KOPT-K1 (cell line): ENCODE measurements around the gene TRAPPC10.

Experiments
- H3K27ac ChIP-seq: fragments of 200-600 bp; sonication (generic); 2 replicates; pipeline ENCODE4 v1.5.1; 2016; ENCODE audit warnings: antibody characterized with exemption, mild to moderate bottlenecking, low read depth, low read length; ENCODE audit not compliant: poor library complexity, severe bottlenecking
- H3K36me3 ChIP-seq: fragments of 200-600 bp; sonication (generic); 2 replicates; pipeline ENCODE4 v1.5.1; 2017; ENCODE audit warnings: antibody characterized with exemption, mild to moderate bottlenecking, low read length, moderate library complexity; ENCODE audit not compliant: insufficient read depth
- H3K9me3 ChIP-seq: fragments of 200-600 bp; sonication (generic); 2 replicates; pipeline ENCODE4 v1.5.1; 2017; ENCODE audit warnings: antibody characterized with exemption, low read length, mild to moderate bottlenecking; ENCODE audit not compliant: insufficient read depth, poor library complexity, severe bottlenecking

TRAPPC10 gene

GRCh38 chr21:44052071-44052829 is 40.1 kb downstream of the TRAPPC10 start:
- no peaks in the 10 kb centered on the region for H3K9me3 ChIP-seq
- H3K36me3 ChIP-seq, result peaks cover 83% of the 10 kb centered on the region
- no peak overlapping the region for H3K27ac ChIP-seq

GRCh38 chr21:44052830-44053226 is 40.7 kb downstream of the TRAPPC10 start:
- Histone ChIP-seq H3K27ac (no peak overlapping the region), H3K36me3 (peaks cover 83% of the 10 kb centered on the region), H3K9me3 (no peaks in the 10 kb centered on the region)

- Histone ChIP-seq H3K27ac (no peak overlapping the region), H3K9me3 (no peaks in the 10 kb centered on the region), H3K36me3 (peaks cover 84% of the 10 kb centered on the region)
Observed at GRCh38 chr21:44053567-44053966, 41.5 kb downstream of the TRAPPC10 start.

GRCh38 chr21:44054710-44055109 is 42.6 kb downstream of the TRAPPC10 start:
- Histone ChIP-seq H3K36me3 (peaks cover 85% of the 10 kb centered on the region), H3K27ac (no peak overlapping the region), H3K9me3 (no peaks in the 10 kb centered on the region)

GRCh38 chr21:44057055-44057454 is 44.9 kb downstream of the TRAPPC10 start:
- Histone ChIP-seq H3K36me3 (peaks cover 80% of the 10 kb centered on the region), H3K27ac (no peak overlapping the region)

GRCh38 chr21:44057960-44058651 is 46.0 kb downstream of the TRAPPC10 start:
- no peaks in the 10 kb centered on the region for H3K9me3 ChIP-seq
- H3K27ac ChIP-seq, result no peak overlapping the region
- peaks cover 80% of the 10 kb centered on the region for H3K36me3 ChIP-seq

More at GRCh38 chr21:44057055-44057454, 44.9 kb downstream of the TRAPPC10 start:
- no peaks in the 10 kb centered on the region for H3K9me3 ChIP-seq

- Histone ChIP-seq H3K36me3 (peaks cover 80% of the 10 kb centered on the region), H3K27ac (no peak overlapping the region), H3K9me3 (no peaks in the 10 kb centered on the region)
Observed at GRCh38 chr21:44058652-44058964, 46.5 kb downstream of the TRAPPC10 start.

GRCh38 chr21:44058981-44059380 is 46.9 kb downstream of the TRAPPC10 start:
- Histone ChIP-seq H3K9me3 (no peaks in the 10 kb centered on the region), H3K27ac (no peak overlapping the region), H3K36me3 (peaks cover 82% of the 10 kb centered on the region)

GRCh38 chr21:44059710-44060109 is 47.6 kb downstream of the TRAPPC10 start:
- peaks cover 80% of the 10 kb centered on the region for H3K36me3 ChIP-seq
- H3K27ac ChIP-seq, result no peak overlapping the region
- H3K9me3 ChIP-seq, result no peaks in the 10 kb centered on the region

- no peak overlapping the region for H3K27ac ChIP-seq
- no peaks in the 10 kb centered on the region for H3K9me3 ChIP-seq
- peaks cover 71% of the 10 kb centered on the region for H3K36me3 ChIP-seq
Observed at GRCh38 chr21:44062380-44062779, 50.3 kb downstream of the TRAPPC10 start.

GRCh38 chr21:44063151-44063912 is 51.2 kb downstream of the TRAPPC10 start:
- no peaks in the 10 kb centered on the region for H3K9me3 ChIP-seq
- peaks cover 68% of the 10 kb centered on the region for H3K36me3 ChIP-seq
- H3K27ac ChIP-seq, result no peak overlapping the region

GRCh38 chr21:44064852-44065403 is 52.8 kb downstream of the TRAPPC10 start:
- Histone ChIP-seq H3K36me3 (peaks cover 68% of the 10 kb centered on the region), H3K9me3 (no peaks in the 10 kb centered on the region), H3K27ac (peak overlapping the region; percentile 35)

- no peaks in the 10 kb centered on the region for H3K9me3 ChIP-seq
- peak overlapping the region; percentile 35 for H3K27ac ChIP-seq
- peaks cover 70% of the 10 kb centered on the region for H3K36me3 ChIP-seq
Observed at GRCh38 chr21:44065428-44065827, 53.3 kb downstream of the TRAPPC10 start.

GRCh38 chr21:44066116-44066515 is 54.0 kb downstream of the TRAPPC10 start:
- Histone ChIP-seq H3K27ac (peak overlapping the region; percentile 35), H3K36me3 (peaks cover 77% of the 10 kb centered on the region)

More at GRCh38 chr21:44066116-44066515, 54.0 kb downstream of the TRAPPC10 start:
- H3K9me3 ChIP-seq, result no peaks in the 10 kb centered on the region
